ENCODE measurements around the gene PGS1.

DNA sequence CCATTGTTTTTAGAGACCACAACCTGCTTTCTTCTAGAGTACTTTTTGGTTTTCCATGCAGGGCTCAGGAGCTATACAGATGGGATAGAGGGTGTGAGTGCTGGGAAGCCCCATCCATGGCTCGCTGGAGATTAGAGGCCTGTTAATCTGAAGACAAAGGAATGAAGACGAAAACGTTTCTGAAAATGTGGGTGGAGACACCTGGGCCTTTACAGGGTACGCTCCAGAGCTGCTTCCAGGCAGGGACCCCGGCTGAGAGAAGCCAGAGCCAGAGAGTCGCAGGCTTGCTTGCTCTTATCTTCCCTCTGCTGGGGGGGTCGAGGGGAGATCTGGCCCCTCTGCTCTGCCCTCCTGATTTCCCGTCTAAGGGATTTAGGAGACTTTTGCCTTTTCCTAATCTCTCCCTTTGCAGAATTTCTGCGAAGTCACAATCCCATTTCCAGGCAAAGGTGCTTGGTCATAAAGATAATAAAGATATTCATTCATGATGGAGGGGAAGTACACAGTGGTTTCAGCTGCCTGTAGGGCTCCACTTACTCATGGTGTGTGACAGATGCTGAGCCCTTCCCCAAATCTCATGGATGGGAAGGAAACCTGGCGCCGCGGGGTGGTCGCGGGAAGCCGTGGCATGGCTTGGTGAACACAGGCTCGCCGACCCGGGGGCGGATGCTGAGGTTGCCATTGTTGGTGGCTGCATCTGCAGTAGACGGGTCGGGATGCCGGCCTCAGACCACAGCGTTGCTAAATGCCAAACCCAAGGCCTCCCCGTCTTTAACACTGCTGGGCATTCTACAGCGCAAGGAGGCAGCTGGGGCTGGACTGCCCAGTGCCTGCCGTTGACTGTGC, 13.8 kb upstream of the PGS1 start:
- TF ChIP-seq, protein P1, sequence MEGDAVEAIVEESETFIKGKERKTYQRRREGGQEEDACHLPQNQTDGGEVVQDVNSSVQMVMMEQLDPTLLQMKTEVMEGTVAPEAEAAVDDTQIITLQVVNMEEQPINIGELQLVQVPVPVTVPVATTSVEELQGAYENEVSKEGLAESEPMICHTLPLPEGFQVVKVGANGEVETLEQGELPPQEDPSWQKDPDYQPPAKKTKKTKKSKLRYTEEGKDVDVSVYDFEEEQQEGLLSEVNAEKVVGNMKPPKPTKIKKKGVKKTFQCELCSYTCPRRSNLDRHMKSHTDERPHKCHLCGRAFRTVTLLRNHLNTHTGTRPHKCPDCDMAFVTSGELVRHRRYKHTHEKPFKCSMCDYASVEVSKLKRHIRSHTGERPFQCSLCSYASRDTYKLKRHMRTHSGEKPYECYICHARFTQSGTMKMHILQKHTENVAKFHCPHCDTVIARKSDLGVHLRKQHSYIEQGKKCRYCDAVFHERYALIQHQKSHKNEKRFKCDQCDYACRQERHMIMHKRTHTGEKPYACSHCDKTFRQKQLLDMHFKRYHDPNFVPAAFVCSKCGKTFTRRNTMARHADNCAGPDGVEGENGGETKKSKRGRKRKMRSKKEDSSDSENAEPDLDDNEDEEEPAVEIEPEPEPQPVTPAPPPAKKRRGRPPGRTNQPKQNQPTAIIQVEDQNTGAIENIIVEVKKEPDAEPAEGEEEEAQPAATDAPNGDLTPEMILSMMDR (conservative IDR thresholded peaks at IDR 0.05 in 1 of 2, IDR thresholded peaks at IDR 0.05 in 1 of 2; ENCODE audit: low read depth in 1 of 2, low read length in 2 of 2): no peak
- TF ChIP-seq EZH2 (IDR thresholded peaks at IDR 0.05; ENCODE audit: low read length, missing control alignments): no peak
